OCI-LY7 (cell line): Measurements from ENCODE around the gene SAC3D1. TPM values are rescaled to one million over a fixed set of nuclear protein-coding genes. Genes with fewer than 3 reads are reported as not detected.

ENCODE experiments used
- BruUV-seq: library from RNA; stranded (reverse); fragments of 400-500 nt; replicated peaks from 2 replicates; lab custom pipeline; 2021; lab: Mats Ljungman, UMichigan
- CTCF ChIA-PET: fragments of 300-600 bp; sonication (Branson Sonifier 250); formaldehyde crosslinking; loops from one replicate; lab custom pipeline; 2022; ENCODE audit warnings: antibody characterized with exemption; ENCODE audit not compliant: unreplicated experiment; lab: Charles Lee
- POLR2A ChIA-PET: fragments of 300-600 bp; sonication (Branson Sonifier 250); formaldehyde crosslinking; loops from one replicate; lab custom pipeline; 2022; ENCODE audit warnings: antibody characterized with exemption; lab: Charles Lee
- DNase-seq: peaks from one replicate; pipeline ENCODE4 v3.0.0-alpha.2; 2015; ENCODE audit warnings: low spot score
- H2AFZ ChIP-seq: fragments of 200-600 bp; sonication (generic), shearing (Covaris generic); 2 replicates; pipeline ENCODE4 v1.6.1; 2014; ENCODE audit warnings: mild to moderate bottlenecking, antibody characterized with exemption, low read length, moderate library complexity
- H3K27ac ChIP-seq: fragments of 200-600 bp; sonication (generic); 2 replicates; pipeline ENCODE4 v1.5.1; 2014; ENCODE audit warnings: mixed run types, low read depth, mild to moderate bottlenecking, moderate library complexity, low read length, inconsistent platforms; ENCODE audit not compliant: poor library complexity, severe bottlenecking
- H3K36me3 ChIP-seq: fragments of 200-600 bp; sonication (generic); 2 replicates; pipeline ENCODE4 v1.6.1; 2014; ENCODE audit warnings: mild to moderate bottlenecking, antibody characterized with exemption, low read length, moderate library complexity, mixed read lengths; ENCODE audit not compliant: insufficient read depth
- H3K4me1 ChIP-seq: fragments of 200-600 bp; sonication (generic); 2 replicates; pipeline ENCODE4 v1.5.1; 2014; ENCODE audit warnings: mild to moderate bottlenecking, low read length; ENCODE audit not compliant: insufficient read depth, poor library complexity, severe bottlenecking
- H3K4me2 ChIP-seq: fragments of 200-600 bp; sonication (generic); 2 replicates; pipeline ENCODE4 v1.6.1; 2014; ENCODE audit warnings: mild to moderate bottlenecking, low read length
- H3K4me3 ChIP-seq: fragments of 200-600 bp; sonication (generic); 2 replicates; pipeline ENCODE4 v1.5.1; 2014; ENCODE audit warnings: mild to moderate bottlenecking, low read depth, low read length; ENCODE audit not compliant: poor library complexity, severe bottlenecking
- H3K79me2 ChIP-seq: fragments of 200-600 bp; sonication (generic); 2 replicates; pipeline ENCODE4 v1.6.1; 2016; ENCODE audit warnings: low read depth, mild to moderate bottlenecking, low read length, moderate library complexity, mixed read lengths; ENCODE audit not compliant: insufficient read depth
- H3K9me2 ChIP-seq: fragments of 200-600 bp; sonication (generic); 2 replicates; pipeline ENCODE4 v1.6.1; 2016; ENCODE audit warnings: mild to moderate bottlenecking, low read length, mixed read lengths; ENCODE audit not compliant: insufficient read depth
- H3K9me3 ChIP-seq: fragments of 200-600 bp; sonication (generic); 2 replicates; pipeline ENCODE4 v1.6.1; 2014; ENCODE audit warnings: mild to moderate bottlenecking, mixed run types, low read length, mixed read lengths
- H4K20me1 ChIP-seq: fragments of 200-600 bp; sonication (generic); 2 replicates; pipeline ENCODE4 v1.6.1; 2014; ENCODE audit warnings: mild to moderate bottlenecking, antibody characterized with exemption, low read length, moderate library complexity, mixed read lengths; ENCODE audit not compliant: insufficient read depth
- CTCF ChIP-seq: fragments of 200-600 bp; sonication (generic); conservative IDR thresholded peaks from 2 replicates; pipeline ENCODE4 v1.5.1; 2014; ENCODE audit warnings: mild to moderate bottlenecking, antibody characterized with exemption, low read length, moderate library complexity, mixed read lengths
- EZH2phosphoT487 ChIP-seq: fragments of 200-600 bp; sonication (generic); IDR thresholded peaks from 2 replicates; pipeline ENCODE4 v1.6.1; 2018; ENCODE audit warnings: low read depth, borderline replicate concordance, mild to moderate bottlenecking, mixed run types, antibody characterized with exemption, low read length, moderate library complexity, mixed read lengths
- intact Hi-C: fragments of 100-400 bp; cut with micrococcal nuclease; formaldehyde crosslinking; loops from one replicate; pipeline ENCODE4 v1.10.0; 2022; ENCODE audit not compliant: unreplicated experiment
- total RNA-seq, 2 experiments: library from RNA; depleted of rRNA in 1 of 2; stranded (reverse); fragments of >200 nt in 1 of 2; shearing (Covaris generic) in 1 of 2; gene quantifications; 2 replicates each; pipeline ENCODE4 v1.2.3, GENCODE V29; 2014 to 2022

The SAC3D1 gene
- total RNA-seq, 2 experiments from 2014 or later = 28.2 to 32.5 TPM

- Histone ChIP-seq H3K4me2 (peak overlapping the region; percentile 73), H3K79me2 (peaks cover 26% of the 10 kb centered on the region), H3K9me2 (no peaks in the 10 kb centered on the region), H2AFZ (peak overlapping the region; percentile 85; the same call in 1 of the 2 replicates), H3K4me3 (peak overlapping the region; percentile 83), H4K20me1 (no peaks in the 10 kb centered on the region), H3K36me3 (peaks cover 18% of the 10 kb centered on the region), H3K9me3 (no peaks in the 10 kb centered on the region), H3K27ac (peak overlapping the region; percentile 92), H3K4me1 (peaks cover 26% of the 10 kb centered on the region)
- TF ChIP-seq EZH2phosphoT487 = no peak
- TF ChIP-seq CTCF = peak; percentile 79
- POLR2A ChIA-PET = interaction anchor here (0.5 to 1.5 kb wide), 7 partner anchors 10 to 122 kb away, joined by 3 to 13 read pairs (median 4); partner anchors contain the start of gene PPP2R5B
- CTCF ChIA-PET = interaction anchor here (0.6 to 1.2 kb wide), 6 partner anchors 10 to 165 kb away, joined by 3 to 4 read pairs (median 4); partner anchors contain the start of gene CDCA5
- peak; percentile 93 for DNase-seq
- intact Hi-C loops = loop anchor here (1.0 to 10.0 kb wide), 7 partner anchors 39 to 251 kb away; partner anchors contain the start of genes CAPN1, CDCA5, POLA2 and PPP2R5B
- BruUV-seq = TSS peak; percentile 86
These were observed 27.7 kb upstream of the SAC3D1 start for GRCh38 chr11:65013130-65013887.

GRCh38 chr11:65013888-65014725, 26.9 kb upstream of the SAC3D1 start, which contains the start of gene ARL2:
Gene ARL2, plus strand, starts transcription at chr11:65014160. Its CDS starts 48 bp downstream, at chr11:65014208.
- POLR2A ChIA-PET = interaction anchor here (0.6 to 1.5 kb wide), 4 partner anchors 62 to 134 kb away, joined by 4 to 5 read pairs (median 4); no protein-coding TSS in a partner anchor
- BruUV-seq = no TSS peak
- H2AFZ ChIP-seq = peak within 1 kb of the TSS; percentile 85; the same call in 1 of the 2 replicates

More at GRCh38 chr11:65013888-65014725, 26.9 kb upstream of the SAC3D1 start, which contains the start of gene ARL2:
- DNase-seq = peak; percentile 98
- Histone ChIP-seq H3K4me2 (peak within 1 kb of the TSS; percentile 73), H3K79me2 (peaks cover 26% of the 10 kb centered on the region), H3K27ac (peak within 1 kb of the TSS; percentile 92), H4K20me1 (no peaks in the 10 kb centered on the region), H3K36me3 (peaks cover 25% of the 10 kb centered on the region), H3K4me1 (peaks cover 26% of the 10 kb centered on the region), H3K4me3 (peak within 1 kb of the TSS; percentile 83), H3K9me3 (no peaks in the 10 kb centered on the region), H3K9me2 (no peaks in the 10 kb centered on the region)
- intact Hi-C loops = loop anchor here (1.0 to 10.0 kb wide), 11 partner anchors 13 to 251 kb away; partner anchors contain the start of genes ATG2A, CAPN1, CDCA5 and POLA2
- TF ChIP-seq EZH2phosphoT487 (no peak), CTCF (peak; percentile 74)
- CTCF ChIA-PET = interaction anchor here (0.6 kb wide), 2 partner anchors 204 to 302 kb away, joined by 3 read pairs; no protein-coding TSS in a partner anchor
